Measurements from ENCODE around the gene GPATCH4. TPM values are rescaled to one million over a fixed set of nuclear protein-coding genes. Genes with fewer than 3 reads are reported as not detected.
"Not testable (repeated sequence)": the region's sequence is repeated elsewhere in the genome, so short reads cannot be mapped to it uniquely, and the experiment has no call there.

GPATCH4 gene
- total RNA-seq, 1 donor from 2014 or later = 71.8 TPM

DNA sequence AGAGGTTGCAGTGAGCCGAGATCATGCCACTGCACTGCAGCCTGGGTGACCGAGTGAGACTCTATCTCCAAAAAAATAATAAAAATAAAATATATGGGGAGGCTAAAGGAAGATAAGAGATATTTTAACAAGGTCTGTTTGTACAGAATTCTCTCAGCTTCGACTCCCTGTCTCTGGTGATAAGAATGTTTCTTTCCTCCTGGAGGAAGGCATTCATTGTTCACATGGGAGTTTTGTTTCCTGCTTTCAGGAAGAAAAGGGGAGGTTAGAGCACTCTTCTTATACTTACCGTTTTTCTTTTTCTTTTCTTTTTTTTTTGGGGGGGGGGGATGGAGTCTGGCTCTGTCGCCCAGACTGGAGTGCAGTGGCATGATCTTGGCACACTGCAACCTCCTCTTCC, 11.7 kb downstream of the GPATCH4 start:
- POLR2A ChIA-PET = interaction anchor here (1.2 kb wide), 1 partner anchor 38 kb away, joined by 3 read pairs; no protein-coding TSS in a partner anchor
- peaks cover 17% of the 10 kb centered on the region for H3K36me3 Mint-ChIP-seq (ENCODE audit: low read depth)

DNA sequence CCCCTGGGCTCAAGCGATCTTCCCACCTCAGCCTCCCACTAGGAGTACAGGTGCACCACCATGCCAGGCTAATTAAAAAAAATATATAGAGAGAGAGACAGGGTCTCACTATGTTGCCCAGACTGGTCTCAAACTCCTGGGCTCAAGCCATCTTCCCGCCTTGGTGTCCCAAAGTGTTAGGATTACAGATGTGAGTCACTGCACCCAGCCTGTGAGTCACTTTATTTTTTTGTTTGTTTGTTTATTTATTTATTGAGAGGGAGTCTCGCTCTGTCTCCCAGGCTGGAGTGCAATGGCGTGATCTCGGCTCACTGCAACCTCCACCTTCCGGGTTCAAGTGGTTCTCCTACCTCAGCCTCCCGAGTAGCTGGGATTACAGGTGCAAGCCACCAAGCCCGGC, 13.4 kb downstream of the GPATCH4 start:
- CTCF ChIA-PET = interaction anchor here (1.1 to 2.1 kb wide), 3 partner anchors 23 to 107 kb away, joined by 3 to 9 read pairs (median 3); no protein-coding TSS in a partner anchor
- POLR2A ChIA-PET; H3K4me3 Mint-ChIP-seq; H3K9me3 Mint-ChIP-seq; DNase-seq; H3K27me3 Mint-ChIP-seq; ATAC-seq (ENCODE audit: low read depth); intact Hi-C loops (cut with micrococcal nuclease); H3K36me3 Mint-ChIP-seq (ENCODE audit: low read depth); H3K27ac Mint-ChIP-seq: not testable (repeated sequence)
- H3K4me1 Mint-ChIP-seq = peaks cover 31% of the 10 kb centered on the region

More for the DNA sequence above, 11.7 kb downstream of the GPATCH4 start:
- CTCF ChIA-PET = interaction anchor here (1.4 to 2.1 kb wide), 3 partner anchors 19 to 108 kb away, joined by 3 to 9 read pairs (median 4); no protein-coding TSS in a partner anchor
- H3K27me3 Mint-ChIP-seq = no peaks in the 10 kb centered on the region
- no peak overlapping the region for H3K4me3 Mint-ChIP-seq
- H3K9me3 Mint-ChIP-seq = no peaks in the 10 kb centered on the region
- H3K27ac Mint-ChIP-seq = no peak overlapping the region
- ATAC-seq (ENCODE audit: low read depth) (no peak), DNase-seq (no peak)
- intact Hi-C loops (cut with micrococcal nuclease) = no loop called here
- TF ChIP-seq, protein P1, sequence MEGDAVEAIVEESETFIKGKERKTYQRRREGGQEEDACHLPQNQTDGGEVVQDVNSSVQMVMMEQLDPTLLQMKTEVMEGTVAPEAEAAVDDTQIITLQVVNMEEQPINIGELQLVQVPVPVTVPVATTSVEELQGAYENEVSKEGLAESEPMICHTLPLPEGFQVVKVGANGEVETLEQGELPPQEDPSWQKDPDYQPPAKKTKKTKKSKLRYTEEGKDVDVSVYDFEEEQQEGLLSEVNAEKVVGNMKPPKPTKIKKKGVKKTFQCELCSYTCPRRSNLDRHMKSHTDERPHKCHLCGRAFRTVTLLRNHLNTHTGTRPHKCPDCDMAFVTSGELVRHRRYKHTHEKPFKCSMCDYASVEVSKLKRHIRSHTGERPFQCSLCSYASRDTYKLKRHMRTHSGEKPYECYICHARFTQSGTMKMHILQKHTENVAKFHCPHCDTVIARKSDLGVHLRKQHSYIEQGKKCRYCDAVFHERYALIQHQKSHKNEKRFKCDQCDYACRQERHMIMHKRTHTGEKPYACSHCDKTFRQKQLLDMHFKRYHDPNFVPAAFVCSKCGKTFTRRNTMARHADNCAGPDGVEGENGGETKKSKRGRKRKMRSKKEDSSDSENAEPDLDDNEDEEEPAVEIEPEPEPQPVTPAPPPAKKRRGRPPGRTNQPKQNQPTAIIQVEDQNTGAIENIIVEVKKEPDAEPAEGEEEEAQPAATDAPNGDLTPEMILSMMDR (IDR thresholded peaks at IDR 0.05) = no peak
- peaks cover 23% of the 10 kb centered on the region for H3K4me1 Mint-ChIP-seq

DNA sequence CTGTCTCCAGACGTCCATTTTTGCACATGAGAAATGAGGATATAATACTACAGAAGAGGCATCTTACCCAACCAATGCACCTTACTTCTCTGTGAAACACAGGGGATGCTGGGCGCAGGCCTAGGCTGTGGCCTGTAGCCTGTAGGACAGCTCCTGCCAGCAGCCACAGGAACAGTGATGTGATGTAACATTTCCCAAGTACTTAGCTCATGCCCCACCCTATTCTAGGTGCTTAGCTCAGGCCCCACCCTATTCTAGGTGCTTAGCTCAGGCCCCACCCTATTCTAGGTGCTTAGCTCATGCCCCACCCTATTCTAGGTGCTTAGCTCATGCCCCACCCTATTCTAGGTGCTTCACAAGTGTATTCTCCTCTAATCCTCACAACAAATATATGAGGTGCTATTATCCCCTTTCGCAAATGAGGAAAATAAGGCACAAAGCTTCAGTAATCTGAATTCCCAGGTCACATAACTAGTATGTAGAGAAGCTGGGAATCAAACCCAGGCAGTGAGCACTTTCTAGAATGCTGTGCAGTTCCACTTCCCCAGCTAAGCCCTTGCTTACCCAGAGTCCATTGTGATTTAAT, 14.3 kb downstream of the GPATCH4 start:
- DNase-seq = no peak
- Mint-ChIP-seq H3K36me3 (ENCODE audit: low read depth) (peaks cover 8% of the 10 kb centered on the region), H3K27ac (no peak overlapping the region), H3K27me3 (no peaks in the 10 kb centered on the region), H3K4me1 (peaks cover 31% of the 10 kb centered on the region), H3K4me3 (no peak overlapping the region), H3K9me3 (no peaks in the 10 kb centered on the region)
- TF ChIP-seq, protein P1 (IDR thresholded peaks at IDR 0.05) = no peak
- intact Hi-C loops (cut with micrococcal nuclease) = no loop called here
- no peak for ATAC-seq (ENCODE audit: low read depth)
- POLR2A ChIA-PET = interaction anchor here (0.6 to 0.9 kb wide), 4 partner anchors 14 to 729 kb away, joined by 3 to 4 read pairs (median 4); no protein-coding TSS in a partner anchor
- CTCF ChIA-PET = interaction anchor here (0.6 to 2.8 kb wide), 5 partner anchors 17 to 106 kb away, joined by 3 to 15 read pairs (median 3); no protein-coding TSS in a partner anchor

DNA sequence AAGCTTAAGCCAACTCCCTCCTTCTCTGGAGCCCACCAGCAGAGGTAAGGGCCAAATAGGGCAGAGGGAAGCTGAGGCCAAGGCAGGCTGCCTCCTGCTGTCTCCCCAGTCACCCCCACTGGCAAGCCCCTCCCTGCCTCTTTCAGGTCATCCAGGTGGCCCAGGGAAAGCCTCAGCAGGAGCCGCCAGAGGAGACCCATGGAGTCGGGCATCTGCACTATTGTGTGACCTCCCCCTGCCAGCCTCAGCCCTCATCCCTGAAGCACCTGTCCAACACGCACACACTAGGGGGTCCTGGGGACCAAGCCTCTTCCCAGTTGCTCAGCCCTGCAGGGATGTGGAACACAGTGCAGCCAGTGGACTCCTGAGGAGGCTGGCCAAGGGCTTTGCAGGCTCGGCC, 15.0 kb downstream of the GPATCH4 start:
- intact Hi-C loops (cut with micrococcal nuclease) = no loop called here
- TF ChIP-seq, protein P1 (IDR thresholded peaks at IDR 0.05) = no peak
- Mint-ChIP-seq H3K36me3 (ENCODE audit: low read depth) (peaks cover 8% of the 10 kb centered on the region), H3K27me3 (no peaks in the 10 kb centered on the region), H3K4me3 (no peak overlapping the region), H3K9me3 (no peaks in the 10 kb centered on the region), H3K27ac (no peak overlapping the region), H3K4me1 (peaks cover 35% of the 10 kb centered on the region)
- POLR2A ChIA-PET = interaction anchor here (0.9 to 1.0 kb wide), 2 partner anchors 14 to 86 kb away, joined by 4 read pairs; partner anchors contain the start of gene MEF2D
- ATAC-seq (ENCODE audit: low read depth) = no peak
- CTCF ChIA-PET = interaction anchor here (0.7 to 2.8 kb wide), 4 partner anchors 22 to 201 kb away, joined by 4 to 15 read pairs (median 7); no protein-coding TSS in a partner anchor
- DNase-seq = no peak

DNA sequence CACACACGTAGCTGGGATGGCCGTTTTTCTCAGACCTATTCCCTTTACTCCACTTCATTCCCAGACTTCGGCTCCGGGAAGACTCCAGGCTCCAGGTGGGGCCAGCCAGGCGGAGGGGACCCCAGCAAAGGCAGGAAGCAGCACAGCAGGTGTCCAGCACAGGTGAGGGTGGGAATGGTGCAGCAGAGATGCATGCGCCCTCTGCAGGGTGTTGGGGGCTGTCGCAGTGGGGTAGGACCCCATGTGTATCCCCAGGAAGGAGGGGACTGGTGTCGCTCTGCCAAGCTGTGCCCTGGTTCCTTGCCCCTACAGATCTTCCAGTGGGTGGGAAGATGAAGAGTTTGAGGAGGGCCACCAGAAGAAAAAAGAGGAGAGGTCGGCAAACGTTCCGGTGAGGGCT, 16.5 kb downstream of the GPATCH4 start:
- POLR2A ChIA-PET = interaction anchor here (0.8 kb wide), 1 partner anchor 104 kb away, joined by 3 read pairs; no protein-coding TSS in a partner anchor
- H3K27me3 Mint-ChIP-seq = no peaks in the 10 kb centered on the region
- peaks cover 8% of the 10 kb centered on the region for H3K36me3 Mint-ChIP-seq (ENCODE audit: low read depth)
- TF ChIP-seq, protein P1 (IDR thresholded peaks at IDR 0.05) = no peak
- ATAC-seq (ENCODE audit: low read depth) (no peak), DNase-seq (no peak)
- H3K4me1 Mint-ChIP-seq = peaks cover 33% of the 10 kb centered on the region
- intact Hi-C loops (cut with micrococcal nuclease) = loop anchor here (1.0 to 5.0 kb wide), 7 partner anchors 23 to 128 kb away; no protein-coding TSS in a partner anchor
- H3K4me3 Mint-ChIP-seq = no peak overlapping the region
- H3K9me3 Mint-ChIP-seq = no peaks in the 10 kb centered on the region
- CTCF ChIA-PET = interaction anchor here (2.8 kb wide), 1 partner anchor 24 kb away, joined by 15 read pairs; no protein-coding TSS in a partner anchor
- no peak overlapping the region for H3K27ac Mint-ChIP-seq

All from activated B cell treated with CpG ODN at 0.5 μM for 24 hours (primary cell).